Endothelial cell of umbilical vein (primary cell): ENCODE data around the gene CNN2. TPM values are rescaled to one million over a fixed set of nuclear protein-coding genes. Genes with fewer than 3 reads are reported as not detected.

Experiments used
- BruUV-seq: library from RNA; stranded (reverse); fragments of 400-500 nt; replicated peaks from 2 replicates; lab custom pipeline; 2021; lab: Mats Ljungman, UMichigan
- CTCF ChIA-PET: fragments of 300-600, 350-600 bp; sonication (Branson Sonifier 250); formaldehyde crosslinking; loops from one replicate; lab custom pipeline; 2021; ENCODE audit warnings: antibody characterized with exemption, inconsistent platforms; lab: Charles Lee
- POLR2A ChIA-PET: fragments of 300-600, 350-600 bp; sonication (Branson Sonifier 250); formaldehyde crosslinking; loops from one replicate; lab custom pipeline; 2021; ENCODE audit warnings: antibody characterized with exemption, inconsistent platforms; lab: Charles Lee
- DNase-seq: peaks from one replicate; pipeline ENCODE4 v3.0.0-alpha.2; 2011; ENCODE audit warnings: low read depth, low spot score
- FAIRE-seq: peaks from 2 replicates; lab custom pipeline; 2011; peaks lifted over from hg19 to GRCh38; lab: Jason Lieb, UNC
- H2AFZ ChIP-seq: 2 replicates; pipeline ENCODE4 v1.6.0; 2012; ENCODE audit warnings: low read depth, low read length, control low read depth, inconsistent platforms
- H3K27ac ChIP-seq: 2 replicates; pipeline ENCODE4 v1.5.1; 2011; ENCODE audit warnings: low read depth, mild to moderate bottlenecking, control low read depth, low read length, moderate library complexity; ENCODE audit not compliant: insufficient read depth
- H3K27me3 ChIP-seq, 2 experiments: 2 replicates each; pipeline versions ENCODE4 v1.6.0 to v1.6.1; 2011; ENCODE audit warnings: low read length in 2 of 2, mixed read lengths in 1 of 2; ENCODE audit not compliant: control insufficient read depth in 2 of 2, insufficient read depth in 2 of 2
- H3K36me3 ChIP-seq, 2 experiments: 2 replicates in 1 of 2; 3 replicates in 1 of 2; pipeline ENCODE4 v1.5.1; 2011; ENCODE audit warnings: low read length in 2 of 2, mild to moderate bottlenecking in 1 of 2, moderate library complexity in 1 of 2; ENCODE audit not compliant: control insufficient read depth in 2 of 2, insufficient read depth in 2 of 2; ENCODE audit errors: extremely low read depth in 1 of 2
- H3K4me1 ChIP-seq: 3 replicates; pipeline ENCODE4 v1.5.1; 2011; ENCODE audit warnings: mild to moderate bottlenecking, low read length; ENCODE audit not compliant: control insufficient read depth, insufficient read depth; ENCODE audit errors: extremely low read depth
- H3K4me2 ChIP-seq: 2 replicates; pipeline ENCODE4 v1.6.1; 2011; ENCODE audit warnings: low read length, control low read depth, mixed read lengths; ENCODE audit not compliant: insufficient read depth
- H3K4me3 ChIP-seq, 3 experiments: fragments of 200-600 bp in 1 of 3; sonication (generic), shearing (Covaris generic) in 1 of 3; replicated peaks in 1 of 3; 2 replicates each; pipeline ENCODE4 v1.5.1; 2011 to 2016; ENCODE audit warnings: control low read depth in 3 of 3, low read length in 3 of 3, mild to moderate bottlenecking in 2 of 3, inconsistent platforms in 1 of 3, low read depth in 1 of 3, moderate library complexity in 1 of 3; ENCODE audit not compliant: insufficient read depth in 1 of 3
- H3K79me2 ChIP-seq: 2 replicates; pipeline ENCODE4 v1.6.0; 2012; ENCODE audit warnings: low read length, inconsistent platforms; ENCODE audit not compliant: control insufficient read depth, insufficient read depth
- H3K9ac ChIP-seq: replicated peaks from 2 replicates; pipeline ENCODE3; 2011; ENCODE audit warnings: low read length, control low read depth; ENCODE audit not compliant: insufficient read depth; ENCODE audit errors: extremely low read depth
- H3K9me1 ChIP-seq: replicated peaks from 3 replicates; pipeline ENCODE4 v1.6.0; 2011; ENCODE audit warnings: mild to moderate bottlenecking, low read length; ENCODE audit not compliant: control insufficient read depth, insufficient read depth; ENCODE audit errors: extremely low read depth
- H3K9me3 ChIP-seq: replicated peaks from 2 replicates; pipeline ENCODE4 v1.5.1; 2012; ENCODE audit warnings: low read length, inconsistent platforms; ENCODE audit not compliant: control insufficient read depth, insufficient read depth
- H4K20me1 ChIP-seq: replicated peaks from 2 replicates; pipeline ENCODE3; 2011; ENCODE audit warnings: mild to moderate bottlenecking, low read length; ENCODE audit not compliant: control insufficient read depth, insufficient read depth; ENCODE audit errors: extremely low read depth
- EZH2 ChIP-seq: IDR thresholded peaks from 2 replicates; pipeline ENCODE4 v1.6.1; 2012; ENCODE audit warnings: borderline replicate concordance, low read depth, mild to moderate bottlenecking, moderate library complexity, low read length, inconsistent platforms; ENCODE audit not compliant: severe bottlenecking
- FOS ChIP-seq: IDR thresholded peaks from 2 replicates; pipeline ENCODE4 v1.6.1; 2011; ENCODE audit warnings: mild to moderate bottlenecking, low read length, moderate library complexity, borderline replicate concordance; ENCODE audit not compliant: insufficient read depth
- GATA2 ChIP-seq: IDR thresholded peaks from 2 replicates; pipeline ENCODE4 v1.7.0; 2011; ENCODE audit warnings: low read depth, mild to moderate bottlenecking, moderate library complexity, mixed read lengths, low read length; ENCODE audit not compliant: insufficient read length, insufficient read depth
- JUN ChIP-seq: IDR thresholded peaks from 2 replicates; pipeline ENCODE4 v1.6.1; 2011; ENCODE audit warnings: borderline replicate concordance, low read depth; ENCODE audit not compliant: insufficient read length, insufficient read depth
- MAX ChIP-seq: IDR thresholded peaks from 2 replicates; pipeline ENCODE4 v1.6.1; 2011; ENCODE audit not compliant: insufficient read depth, insufficient read length
- MYC ChIP-seq: IDR thresholded peaks from one replicate; pipeline ENCODE4 v1.6.1; 2011; ENCODE audit warnings: mild to moderate bottlenecking, low read depth, low read length
- POLR2A ChIP-seq: IDR thresholded peaks from 2 replicates; pipeline ENCODE4 v1.6.1; 2012; ENCODE audit warnings: low read depth, mild to moderate bottlenecking, control low read depth, low read length
- POLR2AphosphoS5 ChIP-seq: IDR thresholded peaks from 2 replicates; pipeline ENCODE4 v1.6.1; 2012; ENCODE audit warnings: low read depth, mild to moderate bottlenecking, control low read depth, low read length, moderate library complexity; ENCODE audit not compliant: insufficient read depth
- dilution Hi-C: fragments of 300-500 bp; cut with MboI; formaldehyde crosslinking; loops from one replicate; pipeline ENCODE4 v1.15.0; 2019; ENCODE audit warnings: low sequenced_read_pairs; ENCODE audit not compliant: extremely low pct_ligation_motif_present
- intact Hi-C: fragments of 100-400 bp; cut with micrococcal nuclease; formaldehyde crosslinking; loops from one replicate; pipeline ENCODE4 v1.10.0; 2022
- polyA plus RNA-seq, 4 experiments: library from polyadenylated mRNA; depleted of rRNA in 3 of 4; stranded (reverse) in 3 of 4; unstranded in 1 of 4; fragments of >200 nt; gene quantifications; 2 replicates each; pipeline versions ENCODE4 v1.2.1 to v1.2.3, GENCODE V29; 2011 to 2012; ENCODE audit warnings: missing spikeins in 1 of 4
- total RNA-seq: library from RNA; stranded (reverse); gene quantifications from 2 replicates; pipeline ENCODE4 v1.2.3, GENCODE V29; 2021
- TF ChIP-seq, protein P1 (sequence below), 2 donors: IDR thresholded peaks; 1 replicate in 1 of 2; 2 replicates in 1 of 2; pipeline ENCODE4 v1.5.1; 2011; ENCODE audit warnings: low read length in 2 of 2, mild to moderate bottlenecking in 2 of 2, moderate library complexity in 2 of 2, control low read depth in 1 of 2, inconsistent platforms in 1 of 2, low read depth in 1 of 2; ENCODE audit not compliant: insufficient read depth in 1 of 2; ENCODE audit errors: extremely low read depth in 1 of 2

The CNN2 gene
- total and polyA plus RNA-seq, 2 donors (not counting 3 experiments of a cell fraction or from before 2014, with no cell fraction given): 207 to 286 TPM

DNA sequence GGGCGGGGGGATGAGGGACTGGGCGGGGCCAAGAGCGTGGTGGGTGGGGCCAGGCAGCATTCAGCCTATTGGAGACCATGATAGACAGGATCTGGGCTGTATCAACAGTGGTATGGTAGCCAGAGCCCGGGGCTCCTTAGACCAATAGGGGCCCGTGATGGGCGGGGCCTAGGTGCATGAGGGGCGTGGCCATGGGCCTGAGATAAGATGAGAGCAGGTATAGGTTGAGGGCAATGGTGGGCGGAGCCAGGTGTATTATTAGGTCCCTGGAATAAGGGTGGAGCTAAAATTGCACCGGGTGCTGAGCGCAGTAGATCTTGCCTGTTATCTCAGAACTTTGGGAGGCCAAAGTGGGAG, 18.8 kb downstream of the CNN2 start:
- FAIRE-seq: no peak
- dilution Hi-C loops: no loop called here

More for the DNA sequence above, 18.8 kb downstream of the CNN2 start:
- Histone ChIP-seq H3K27ac (no peak overlapping the region), H3K4me1 (peaks cover 6% of the 10 kb centered on the region), H3K9ac (no peak overlapping the region), H4K20me1 (no peaks in the 10 kb centered on the region), H2AFZ (no peak overlapping the region), H3K4me3 (no peak overlapping the region), H3K36me3 (no peaks in the 10 kb centered on the region), H3K27me3 (no peaks in the 10 kb centered on the region), H3K9me3 (no peaks in the 10 kb centered on the region), H3K9me1 (no peaks in the 10 kb centered on the region), H3K4me2 (no peak overlapping the region), H3K79me2 (no peaks in the 10 kb centered on the region)
- CTCF ChIA-PET: no interaction called here
- no TSS peak for BruUV-seq
- intact Hi-C loops: no loop called here
- TF ChIP-seq EZH2 (no peak), POLR2A (no peak), GATA2 (no peak), POLR2AphosphoS5 (no peak), MAX (no peak), JUN (no peak), MYC (no peak), FOS (no peak)
- TF ChIP-seq, protein P1, sequence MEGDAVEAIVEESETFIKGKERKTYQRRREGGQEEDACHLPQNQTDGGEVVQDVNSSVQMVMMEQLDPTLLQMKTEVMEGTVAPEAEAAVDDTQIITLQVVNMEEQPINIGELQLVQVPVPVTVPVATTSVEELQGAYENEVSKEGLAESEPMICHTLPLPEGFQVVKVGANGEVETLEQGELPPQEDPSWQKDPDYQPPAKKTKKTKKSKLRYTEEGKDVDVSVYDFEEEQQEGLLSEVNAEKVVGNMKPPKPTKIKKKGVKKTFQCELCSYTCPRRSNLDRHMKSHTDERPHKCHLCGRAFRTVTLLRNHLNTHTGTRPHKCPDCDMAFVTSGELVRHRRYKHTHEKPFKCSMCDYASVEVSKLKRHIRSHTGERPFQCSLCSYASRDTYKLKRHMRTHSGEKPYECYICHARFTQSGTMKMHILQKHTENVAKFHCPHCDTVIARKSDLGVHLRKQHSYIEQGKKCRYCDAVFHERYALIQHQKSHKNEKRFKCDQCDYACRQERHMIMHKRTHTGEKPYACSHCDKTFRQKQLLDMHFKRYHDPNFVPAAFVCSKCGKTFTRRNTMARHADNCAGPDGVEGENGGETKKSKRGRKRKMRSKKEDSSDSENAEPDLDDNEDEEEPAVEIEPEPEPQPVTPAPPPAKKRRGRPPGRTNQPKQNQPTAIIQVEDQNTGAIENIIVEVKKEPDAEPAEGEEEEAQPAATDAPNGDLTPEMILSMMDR (IDR thresholded peaks at IDR 0.05; ENCODE audit: extremely low read depth in 1 of 2, insufficient read depth in 1 of 2, low read depth in 1 of 2, low read length in 2 of 2): no peak
- POLR2A ChIA-PET: no interaction called here
- DNase-seq: no peak
